ENCODE measurements around the gene RNF157. TPM values are rescaled to one million over a fixed set of nuclear protein-coding genes. Genes with fewer than 3 reads are reported as not detected.
A peak's percentile ranks its signal among the peaks of the same experiment; 100 is the strongest.
"Not testable (repeated sequence)": the region's sequence is repeated elsewhere in the genome, so short reads cannot be mapped to it uniquely, and the experiment has no call there.

RNF157 gene
- total and polyA plus RNA-seq, 2 of the 4 experiments (the other 2 are of a cell fraction), result 0.54 to 1.3 TPM

- POLR2A ChIA-PET (ENCODE audit: unreplicated experiment); H3K27ac ChIP-seq (ENCODE audit: insufficient read depth, low read length); dilution Hi-C loops (cut with HindIII; ENCODE audit: low sequenced_read_pairs, unreplicated experiment); in situ Hi-C loops (cut with MboI; ENCODE audit: low sequenced_read_pairs); H3K27me3 ChIP-seq (ENCODE audit: control insufficient read depth, insufficient read depth, low read length); H3K56ac ChIP-seq (ENCODE audit: extremely low read depth, insufficient read depth, low read length); intact Hi-C loops (cut with micrococcal nuclease); H3K9ac ChIP-seq (ENCODE audit: low read depth, low read length); H3K9me3 ChIP-seq (ENCODE audit: control insufficient read depth, insufficient read depth, low read length); H4K20me1 ChIP-seq (ENCODE audit: insufficient read depth, low read length); ATAC-seq (ENCODE audit: low read depth); H3K4me3 ChIP-seq (ENCODE audit: insufficient read depth, low read depth, low read length); H3K4me2 ChIP-seq (ENCODE audit: low read depth, low read length); BruUV-seq (replicated peaks); DNase-seq; H3K79me1 ChIP-seq (ENCODE audit: low read depth in 1 of 2, low read length in 2 of 2); H3K36me3 ChIP-seq (ENCODE audit: control insufficient read depth, insufficient read depth, low read length): not testable (repeated sequence)
- H2BK5ac ChIP-seq (ENCODE audit: low read depth, low read length, poor library complexity, severe bottlenecking), result peak overlapping the region; percentile 77
- peaks cover 14% of the 10 kb centered on the region for H3K4me1 ChIP-seq (ENCODE audit: control insufficient read depth, insufficient read depth, low read length)
- CTCF ChIA-PET, result interaction anchor here (1.1 kb wide), 1 partner anchor 12 kb away, joined by 3 read pairs; no protein-coding TSS in a partner anchor
- H2BK20ac ChIP-seq (ENCODE audit: low read depth, low read length), result peak overlapping the region; percentile 70
- H3K4ac ChIP-seq (ENCODE audit: low read depth, low read length), result peak overlapping the region; percentile 67
- peak overlapping the region; percentile 85; the same call in 1 of the 2 replicates for H3K23ac ChIP-seq (ENCODE audit: low read depth, low read length)
- H3K18ac ChIP-seq (ENCODE audit: low read depth, low read length), result peak overlapping the region; percentile 70; the same call in 1 of the 2 replicates
- peak overlapping the region; percentile 28 for H2AFZ ChIP-seq (replicated peaks; ENCODE audit: low read length, poor library complexity)
- peak overlapping the region; percentile 35; the same call in 1 of the 2 replicates for H4K91ac ChIP-seq (ENCODE audit: insufficient read depth, low read depth, low read length)
- WGBS, 2 experiments (ENCODE audit: extremely low coverage in 2 of 2, insufficient read length in 1 of 2), result 100% methylated on average over 4 of the region's 23 CpGs; no CpG with 5 or more reads in 1 of the 2 experiments
- H2AK5ac ChIP-seq (ENCODE audit: low read depth, low read length), result peak overlapping the region; percentile 80; the same call in 1 of the 2 replicates
- peak overlapping the region; percentile 95 for H3K14ac ChIP-seq (replicated peaks; ENCODE audit: low read depth, low read length)
- H4K5ac ChIP-seq (ENCODE audit: low read depth, low read length), result peak overlapping the region; percentile 2; the same call in 1 of the 2 replicates
- peak overlapping the region; percentile 78; the same call in 1 of the 3 replicates for H2BK15ac ChIP-seq (ENCODE audit: low read depth, low read length)
- H4K8ac ChIP-seq (ENCODE audit: low read depth in 2 of 2, low read length in 2 of 2), result peak overlapping the region in 1 of 2 experiments; percentile 71; a peak in 1 of 4 replicates
- peak overlapping the region; percentile 90 for H2AK9ac ChIP-seq (replicated peaks; ENCODE audit: low read depth, low read length, poor library complexity)
- peak overlapping the region; percentile 71; the same call in 1 of the 2 replicates for H2BK120ac ChIP-seq (ENCODE audit: low read depth, low read length)
- peaks cover 18% of the 10 kb centered on the region for H3K9me1 ChIP-seq (ENCODE audit: insufficient read depth, low read length)
Measured at GRCh38 chr17:76252967-76253766, 12.9 kb upstream of the RNF157 start.

Measured in IMR-90 (cell line).